MCF 10A (cell line): ENCODE results near the gene ASAP2. TPM values are rescaled to one million over a fixed set of nuclear protein-coding genes. Genes with fewer than 3 reads are reported as not detected.

Source experiments
- BruUV-seq: library from RNA; stranded (reverse); fragments of 400-500 nt; replicated peaks from 2 replicates; lab custom pipeline; 2021; lab: Mats Ljungman, UMichigan
- CTCF ChIA-PET: fragments of 300-600 bp; sonication (Branson Sonifier 250); formaldehyde crosslinking; extraction: SDS; loops from one replicate; lab custom pipeline; 2021; ENCODE audit warnings: antibody characterized with exemption, inconsistent platforms; lab: Yijun Ruan, JAX
- POLR2A ChIA-PET: fragments of 300-600, 350-650 bp; sonication (Branson Sonifier 250); formaldehyde crosslinking; extraction: SDS; loops from one replicate; lab custom pipeline; 2020; ENCODE audit warnings: antibody characterized with exemption, inconsistent platforms; lab: Yijun Ruan, JAX
- DNase-seq: peaks from one replicate; pipeline ENCODE4 v3.0.0-alpha.2; 2018; ENCODE audit not compliant: unreplicated experiment
- H3K27ac Mint-ChIP-seq: one replicate; pipeline ENCODE4 v1.8.0; 2022; ENCODE audit warnings: mild to moderate bottlenecking, low read depth, mixed read lengths; ENCODE audit not compliant: unreplicated experiment
- H3K27me3 Mint-ChIP-seq: one replicate; pipeline ENCODE4 v1.8.0; 2022; ENCODE audit warnings: mixed read lengths; ENCODE audit not compliant: insufficient read depth, unreplicated experiment
- H3K36me3 Mint-ChIP-seq: one replicate; pipeline ENCODE4 v1.8.0; 2022; ENCODE audit warnings: mild to moderate bottlenecking, moderate library complexity, mixed read lengths; ENCODE audit not compliant: insufficient read depth, unreplicated experiment
- H3K4me1 Mint-ChIP-seq: one replicate; pipeline ENCODE4 v1.8.0; 2022; ENCODE audit warnings: mixed read lengths; ENCODE audit not compliant: insufficient read depth, unreplicated experiment
- H3K4me3 Mint-ChIP-seq: one replicate; pipeline ENCODE4 v1.8.0; 2022; ENCODE audit warnings: mild to moderate bottlenecking, moderate library complexity, mixed read lengths; ENCODE audit not compliant: unreplicated experiment
- H3K9me3 Mint-ChIP-seq: one replicate; pipeline ENCODE4 v1.8.0; 2022; ENCODE audit warnings: mixed read lengths; ENCODE audit not compliant: unreplicated experiment
- intact Hi-C: fragments of 100-400 bp; cut with micrococcal nuclease; formaldehyde crosslinking; loops from 2 replicates; pipeline ENCODE4 v1.14.1; 2022
- total RNA-seq: library from RNA; stranded (reverse); gene quantifications from 2 replicates; pipeline ENCODE4 v1.2.3, GENCODE V29; 2022
- TF ChIP-seq, protein P1 (sequence below): fragments of 200-600 bp; IDR thresholded peaks from one replicate; pipeline ENCODE4 v1.8.0; 2022; ENCODE audit warnings: antibody characterized with exemption, mild to moderate bottlenecking; ENCODE audit not compliant: unreplicated experiment

Gene ASAP2
- total RNA-seq, 1 experiment from 2014 or later: 80.8 TPM

DNA sequence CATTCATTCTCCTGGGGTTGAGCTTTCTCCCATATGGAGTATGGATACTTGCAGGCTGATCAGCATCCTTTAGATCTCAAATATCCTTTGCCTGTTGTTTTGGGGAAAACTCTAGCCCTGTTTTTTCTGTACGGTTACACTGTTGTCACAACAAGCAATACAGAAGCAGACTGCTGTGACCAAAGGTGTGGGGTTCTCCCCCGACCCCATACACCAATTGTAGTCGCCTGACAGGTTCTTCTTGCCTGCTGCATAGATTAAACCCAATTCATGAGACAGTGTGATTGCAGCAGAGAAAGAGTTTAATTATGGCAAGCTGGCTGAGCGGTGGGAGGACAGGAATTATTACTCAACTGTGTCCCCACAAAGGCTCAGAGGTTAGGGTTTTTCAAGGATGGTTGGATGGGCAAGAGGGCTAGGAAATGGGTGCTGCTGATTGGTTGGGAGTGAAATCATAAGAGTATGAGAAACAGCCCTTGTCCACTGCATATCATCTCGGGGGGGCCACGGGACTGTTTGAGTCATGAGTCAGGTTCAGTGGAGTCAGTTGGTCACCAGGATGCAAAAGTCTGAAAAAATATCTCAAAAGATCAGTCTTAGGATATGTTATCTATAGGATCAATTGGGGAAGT lies 176.1 kb downstream of the ASAP2 start:
- no TSS peak for BruUV-seq
- Mint-ChIP-seq H3K27me3 (no peaks in the 10 kb centered on the region), H3K9me3 (no peaks in the 10 kb centered on the region), H3K4me3 (no peak overlapping the region), H3K4me1 (peaks cover 29% of the 10 kb centered on the region), H3K36me3 (peaks cover 70% of the 10 kb centered on the region), H3K27ac (no peak overlapping the region)
- ChIA-PET CTCF (no interaction called here), POLR2A (interaction anchor here (0.7 to 1.0 kb wide), 2 partner anchors 40 to 238 kb away, joined by 3 to 4 read pairs; no protein-coding TSS in a partner anchor)
- intact Hi-C loops: no loop called here
- TF ChIP-seq, protein P1, sequence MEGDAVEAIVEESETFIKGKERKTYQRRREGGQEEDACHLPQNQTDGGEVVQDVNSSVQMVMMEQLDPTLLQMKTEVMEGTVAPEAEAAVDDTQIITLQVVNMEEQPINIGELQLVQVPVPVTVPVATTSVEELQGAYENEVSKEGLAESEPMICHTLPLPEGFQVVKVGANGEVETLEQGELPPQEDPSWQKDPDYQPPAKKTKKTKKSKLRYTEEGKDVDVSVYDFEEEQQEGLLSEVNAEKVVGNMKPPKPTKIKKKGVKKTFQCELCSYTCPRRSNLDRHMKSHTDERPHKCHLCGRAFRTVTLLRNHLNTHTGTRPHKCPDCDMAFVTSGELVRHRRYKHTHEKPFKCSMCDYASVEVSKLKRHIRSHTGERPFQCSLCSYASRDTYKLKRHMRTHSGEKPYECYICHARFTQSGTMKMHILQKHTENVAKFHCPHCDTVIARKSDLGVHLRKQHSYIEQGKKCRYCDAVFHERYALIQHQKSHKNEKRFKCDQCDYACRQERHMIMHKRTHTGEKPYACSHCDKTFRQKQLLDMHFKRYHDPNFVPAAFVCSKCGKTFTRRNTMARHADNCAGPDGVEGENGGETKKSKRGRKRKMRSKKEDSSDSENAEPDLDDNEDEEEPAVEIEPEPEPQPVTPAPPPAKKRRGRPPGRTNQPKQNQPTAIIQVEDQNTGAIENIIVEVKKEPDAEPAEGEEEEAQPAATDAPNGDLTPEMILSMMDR: no peak
- no peak for DNase-seq

DNA sequence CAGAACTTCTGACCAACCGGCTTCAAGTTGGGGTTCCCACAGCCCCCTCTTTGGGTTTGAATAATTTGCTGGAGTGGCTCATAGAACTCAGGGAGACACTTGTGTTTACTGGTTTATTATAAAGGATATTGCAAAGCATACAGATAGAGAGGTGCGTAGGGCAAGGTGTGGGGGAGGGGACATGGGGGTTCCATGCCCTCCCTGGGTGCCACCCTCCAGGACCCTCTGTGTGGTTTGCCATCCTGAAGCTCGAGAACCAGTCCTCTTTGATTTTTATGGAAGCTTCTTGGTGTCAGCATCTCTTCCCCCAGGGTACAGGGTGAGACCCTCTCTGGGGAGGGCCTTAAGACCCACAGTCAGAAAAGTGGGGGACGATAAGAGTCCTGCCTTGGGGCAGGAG lies 177.9 kb downstream of the ASAP2 start:
- CTCF ChIA-PET: no interaction called here
- H3K4me3 Mint-ChIP-seq: no peak overlapping the region
- intact Hi-C loops: no loop called here
- TF ChIP-seq, protein P1: no peak
- no peaks in the 10 kb centered on the region for H3K9me3 Mint-ChIP-seq
- DNase-seq: no peak
- no peaks in the 10 kb centered on the region for H3K27me3 Mint-ChIP-seq
- H3K4me1 Mint-ChIP-seq: peaks cover 37% of the 10 kb centered on the region
- H3K27ac Mint-ChIP-seq: no peak overlapping the region
- H3K36me3 Mint-ChIP-seq: peaks cover 65% of the 10 kb centered on the region
- POLR2A ChIA-PET: no interaction called here
- no TSS peak for BruUV-seq

DNA sequence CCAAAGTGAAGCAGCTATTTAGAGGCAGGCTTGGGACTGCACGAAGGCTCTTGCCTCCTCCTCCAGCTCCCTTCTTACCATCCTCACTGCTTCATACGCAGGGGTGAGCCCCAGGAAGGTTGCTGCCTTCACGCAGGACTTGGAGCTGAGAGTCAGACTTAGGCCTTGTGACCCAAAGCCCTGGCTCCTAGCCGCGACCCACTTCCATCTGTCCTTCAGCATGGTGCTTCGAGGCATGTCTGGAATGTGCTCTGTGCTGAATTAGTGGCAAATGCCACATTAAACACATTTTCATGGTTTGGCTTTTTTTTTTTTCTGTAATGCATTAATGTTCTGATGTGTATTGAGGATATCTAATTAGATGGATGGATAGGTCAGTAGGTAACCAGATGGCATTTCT lies 179.2 kb downstream of the ASAP2 start:
- intact Hi-C loops: loop anchor here (2.0 kb wide), 1 partner anchor 243 kb away; no protein-coding TSS in a partner anchor
- Mint-ChIP-seq H3K4me1 (peaks cover 33% of the 10 kb centered on the region), H3K27ac (no peak overlapping the region), H3K9me3 (no peaks in the 10 kb centered on the region), H3K36me3 (peaks cover 62% of the 10 kb centered on the region), H3K27me3 (no peaks in the 10 kb centered on the region), H3K4me3 (no peak overlapping the region)
- no peak for DNase-seq
- ChIA-PET CTCF (interaction anchor here (1.0 to 1.1 kb wide), 3 partner anchors 13 to 39 kb away, joined by 3 to 5 read pairs (median 3); no protein-coding TSS in a partner anchor), POLR2A (interaction anchor here (0.5 to 4.3 kb wide), 7 partner anchors 37 to 243 kb away, joined by 3 to 44 read pairs (median 4); partner anchors contain the start of genes CPSF3 and ITGB1BP1)
- BruUV-seq: no TSS peak
- TF ChIP-seq, protein P1: no peak

DNA sequence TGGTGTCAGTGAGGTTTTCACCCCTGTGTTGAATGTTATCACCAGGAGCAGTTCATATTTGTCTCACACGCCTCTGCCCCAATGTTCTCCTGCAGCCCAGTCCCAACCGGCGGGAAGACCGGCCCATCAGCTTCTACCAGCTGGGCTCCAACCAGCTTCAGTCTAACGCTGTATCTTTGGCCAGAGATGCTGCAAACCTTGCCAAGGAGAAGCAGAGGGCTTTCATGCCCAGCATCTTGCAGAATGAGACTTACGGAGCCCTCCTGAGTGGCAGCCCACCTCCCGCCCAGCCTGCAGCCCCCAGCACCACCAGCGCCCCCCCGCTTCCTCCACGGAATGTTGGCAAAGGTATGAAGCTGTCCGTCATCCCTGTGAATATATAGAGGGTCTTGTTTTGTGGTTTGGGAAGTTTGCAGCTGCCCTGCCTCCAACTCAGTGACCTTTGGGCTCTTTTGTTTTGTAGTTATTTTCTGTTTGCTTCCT lies 181.6 kb downstream of the ASAP2 start:
- Mint-ChIP-seq H3K4me1 (peaks cover 24% of the 10 kb centered on the region), H3K27me3 (no peaks in the 10 kb centered on the region), H3K36me3 (peaks cover 63% of the 10 kb centered on the region), H3K9me3 (no peaks in the 10 kb centered on the region), H3K27ac (peak overlapping the region; percentile 75), H3K4me3 (no peak overlapping the region)
- ChIA-PET CTCF (interaction anchor here (0.6 to 1.4 kb wide), 3 partner anchors 12 to 46 kb away, joined by 3 read pairs; no protein-coding TSS in a partner anchor), POLR2A (interaction anchor here (1.4 to 4.3 kb wide), 2 partner anchors 32 to 35 kb away, joined by 5 to 44 read pairs; partner anchors contain the start of genes CPSF3 and ITGB1BP1)
- no TSS peak for BruUV-seq
- no peak for DNase-seq
- intact Hi-C loops: no loop called here
- TF ChIP-seq, protein P1: no peak
